IMR-90 (cell line): ENCODE data around the gene SLC25A52. TPM values are rescaled to one million over a fixed set of nuclear protein-coding genes. Genes with fewer than 3 reads are reported as not detected.

Experiments used
- polyA plus RNA-seq, 3 experiments: library from polyadenylated mRNA; depleted of rRNA; stranded (reverse); fragments of >200 nt; gene quantifications; 2 replicates each; pipeline ENCODE4 v1.2.3, GENCODE V29; 2012; ENCODE audit warnings: low replicate concordance in 1 of 3
- total RNA-seq: library from RNA; depleted of rRNA; stranded (reverse); fragments of >200 nt; gene quantifications from 2 replicates; pipeline ENCODE4 v1.2.3, GENCODE V29; 2012; rRNA removed

The SLC25A52 gene
- total and polyA plus RNA-seq, 2 of the 4 experiments (the other 2 are of a cell fraction): not detected

Other genes starting within 250 kb of the SLC25A52 start
- not detected in 2 replicates for gene TTR, start 169.0 kb downstream of the SLC25A52 start, total RNA-seq
- gene TTR, start 169.0 kb downstream of the SLC25A52 start, polyA plus RNA-seq (2012; rRNA removed): not detected in 2 replicates
- gene B4GALT6, start 76.3 kb downstream of the SLC25A52 start, total RNA-seq: 0.83 and 3.9 TPM in 2 replicates
- gene B4GALT6, start 76.3 kb downstream of the SLC25A52 start, polyA plus RNA-seq (2012; rRNA removed): 0.52 and 1.1 TPM in 2 replicates
- 50.0 and 54.3 TPM in 2 replicates for gene TRAPPC8, start 182.2 kb upstream of the SLC25A52 start, total RNA-seq
- 17.7 and 21.8 TPM in 2 replicates for gene TRAPPC8, start 182.2 kb upstream of the SLC25A52 start, polyA plus RNA-seq (2012; rRNA removed)